ENCODE results near the gene OR3A3.
"Not testable (repeated sequence)": the region's sequence is repeated elsewhere in the genome, so short reads cannot be mapped to it uniquely, and the experiment has no call there.

Gene OR3A3

DNA sequence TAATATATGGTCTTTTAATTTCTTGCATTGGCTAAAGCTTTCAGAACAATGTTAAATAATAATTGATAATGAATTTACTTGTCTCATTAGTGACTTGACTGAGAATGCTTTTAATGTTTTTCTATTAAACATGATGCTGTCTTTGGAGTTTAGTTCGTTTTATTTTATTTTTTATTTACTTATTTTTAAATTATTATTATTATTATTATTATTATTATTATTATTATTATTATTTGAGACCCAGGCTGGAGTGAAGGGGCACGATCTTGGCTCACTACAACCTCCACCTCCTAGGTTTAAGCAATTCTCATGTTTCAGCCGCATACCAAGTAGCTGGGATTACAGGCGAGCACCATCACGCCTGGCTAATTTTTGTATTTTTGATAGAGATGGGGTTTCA lies 4.4 kb downstream of the OR3A3 start:
- TF ChIP-seq EZH2phosphoT487 (IDR thresholded peaks at IDR 0.05; ENCODE audit: low read length) = no peak
- no peak for TF ChIP-seq EZH2 (optimal IDR thresholded peaks at IDR 0.05; ENCODE audit: low read depth, low read length)
- TF ChIP-seq CTCF (IDR thresholded peaks at IDR 0.05; ENCODE audit: low read length) = no peak
- Histone ChIP-seq H4K20me1 (ENCODE audit: insufficient read depth, low read length) (no peaks in the 10 kb centered on the region), H2AFZ (ENCODE audit: low read length) (no peak overlapping the region), H3K9me2 (replicated peaks; ENCODE audit: insufficient read depth, low read length) (no peaks in the 10 kb centered on the region), H3K4me1 (ENCODE audit: low read length) (no peaks in the 10 kb centered on the region), H3K4me2 (ENCODE audit: low read depth, low read length) (no peak overlapping the region), H3F3A (ENCODE audit: insufficient read depth, low read length) (no peaks in the 10 kb centered on the region), H3K36me3 (replicated peaks; ENCODE audit: insufficient read depth, low read length) (no peaks in the 10 kb centered on the region), H3K4me3 (ENCODE audit: low read length) (no peak overlapping the region), H3K9ac (ENCODE audit: low read length) (no peak overlapping the region), H3K9me3 (replicated peaks; ENCODE audit: insufficient read depth, low read length) (no peaks in the 10 kb centered on the region), H3K27me3 (replicated peaks; ENCODE audit: insufficient read depth, low read length) (no peaks in the 10 kb centered on the region), H3K27ac (ENCODE audit: low read length) (no peak overlapping the region), H3K79me2 (ENCODE audit: low read length) (no peaks in the 10 kb centered on the region)
- no peak for DNase-seq

DNA sequence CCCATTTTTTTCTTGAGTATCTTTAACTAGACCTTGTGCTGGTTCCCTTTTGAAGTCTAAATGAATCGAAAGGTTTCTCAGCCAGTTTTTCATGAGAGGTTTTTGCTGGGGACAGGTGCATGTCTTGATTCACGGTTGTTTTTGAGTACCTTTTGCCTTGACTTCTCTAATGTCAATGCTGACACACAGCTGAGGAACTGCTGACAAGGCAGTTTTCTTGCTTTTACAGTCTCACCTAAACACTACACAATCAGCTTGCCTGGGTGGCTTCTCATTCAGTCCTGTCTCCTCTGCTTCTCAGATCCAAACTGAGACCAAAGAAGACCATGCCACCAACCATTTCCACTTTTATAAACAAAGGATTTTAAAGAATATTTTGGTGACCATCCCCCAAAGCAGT lies 7.1 kb downstream of the OR3A3 start:
- Histone ChIP-seq H3F3A (ENCODE audit: insufficient read depth, low read length) (no peaks in the 10 kb centered on the region), H3K36me3 (replicated peaks; ENCODE audit: insufficient read depth, low read length) (no peaks in the 10 kb centered on the region), H3K4me1 (ENCODE audit: low read length) (no peaks in the 10 kb centered on the region)

GRCh38 chr17:3433215-3433614 lies 22.0 kb downstream of the OR3A3 start:
- H3F3A ChIP-seq (ENCODE audit: insufficient read depth, low read length); H3K27me3 ChIP-seq (replicated peaks; ENCODE audit: insufficient read depth, low read length); H2AFZ ChIP-seq (ENCODE audit: low read length); H4K20me1 ChIP-seq (ENCODE audit: insufficient read depth, low read length); H3K9me2 ChIP-seq (replicated peaks; ENCODE audit: insufficient read depth, low read length); DNase-seq; H3K4me3 ChIP-seq (ENCODE audit: low read length); H3K9me3 ChIP-seq (replicated peaks; ENCODE audit: insufficient read depth, low read length); H3K36me3 ChIP-seq (replicated peaks; ENCODE audit: insufficient read depth, low read length); H3K9ac ChIP-seq (ENCODE audit: low read length); H3K4me2 ChIP-seq (ENCODE audit: low read depth, low read length); H3K4me1 ChIP-seq (ENCODE audit: low read length); H3K79me2 ChIP-seq (ENCODE audit: low read length); H3K27ac ChIP-seq (ENCODE audit: low read length): not testable (repeated sequence)

More for the DNA sequence above, 7.1 kb downstream of the OR3A3 start:
- Histone ChIP-seq H3K9ac (ENCODE audit: low read length) (no peak overlapping the region), H3K4me3 (ENCODE audit: low read length) (no peak overlapping the region), H3K9me2 (replicated peaks; ENCODE audit: insufficient read depth, low read length) (no peaks in the 10 kb centered on the region), H3K4me2 (ENCODE audit: low read depth, low read length) (no peak overlapping the region), H3K79me2 (ENCODE audit: low read length) (no peaks in the 10 kb centered on the region), H3K27me3 (replicated peaks; ENCODE audit: insufficient read depth, low read length) (no peaks in the 10 kb centered on the region), H4K20me1 (ENCODE audit: insufficient read depth, low read length) (no peaks in the 10 kb centered on the region), H2AFZ (ENCODE audit: low read length) (no peak overlapping the region), H3K9me3 (replicated peaks; ENCODE audit: insufficient read depth, low read length) (no peaks in the 10 kb centered on the region), H3K27ac (ENCODE audit: low read length) (no peak overlapping the region)
- DNase-seq = peak; percentile 17
- TF ChIP-seq CTCF (IDR thresholded peaks at IDR 0.05; ENCODE audit: low read length) = no peak
- no peak for TF ChIP-seq EZH2 (optimal IDR thresholded peaks at IDR 0.05; ENCODE audit: low read depth, low read length)
- no peak for TF ChIP-seq EZH2phosphoT487 (IDR thresholded peaks at IDR 0.05; ENCODE audit: low read length)

DNA sequence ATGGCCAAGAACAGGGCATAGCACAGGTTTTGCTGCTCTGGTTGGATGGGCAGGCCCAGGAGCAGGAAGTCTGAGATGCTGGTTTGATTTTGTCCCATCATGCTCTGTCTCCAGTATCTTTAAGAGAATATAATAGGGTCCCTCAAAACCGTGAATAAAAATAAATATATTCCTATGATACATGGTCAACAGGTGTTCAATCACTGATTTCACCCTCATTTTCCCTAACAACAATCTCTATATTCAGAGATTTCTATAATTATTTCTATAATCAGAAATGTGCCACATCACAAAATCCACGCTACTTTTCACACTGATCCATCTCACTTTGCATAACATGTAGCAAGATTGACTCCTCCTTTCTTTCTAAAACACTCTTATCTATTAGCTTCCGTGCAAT lies 22.6 kb downstream of the OR3A3 start, which contains the start of gene OR1E2:
OR1E2 (minus strand) TSS at position 101 of the 400 bp plus-strand sequence; CDS start at position 101, 0 bp downstream.
- no peak for DNase-seq
- Histone ChIP-seq H3K79me2 (ENCODE audit: low read length) (no peaks in the 10 kb centered on the region), H3F3A (ENCODE audit: insufficient read depth, low read length) (no peaks in the 10 kb centered on the region), H3K4me2 (ENCODE audit: low read depth, low read length) (no peak within 1 kb of the TSS), H3K27ac (ENCODE audit: low read length) (no peak within 1 kb of the TSS), H3K36me3 (replicated peaks; ENCODE audit: insufficient read depth, low read length) (no peaks in the 10 kb centered on the region), H3K4me3 (ENCODE audit: low read length) (no peak within 1 kb of the TSS), H4K20me1 (ENCODE audit: insufficient read depth, low read length) (no peaks in the 10 kb centered on the region), H3K9me2 (replicated peaks; ENCODE audit: insufficient read depth, low read length) (no peaks in the 10 kb centered on the region), H3K27me3 (replicated peaks; ENCODE audit: insufficient read depth, low read length) (no peaks in the 10 kb centered on the region), H3K9me3 (replicated peaks; ENCODE audit: insufficient read depth, low read length) (no peaks in the 10 kb centered on the region), H3K4me1 (ENCODE audit: low read length) (no peaks in the 10 kb centered on the region), H2AFZ (ENCODE audit: low read length) (no peak within 1 kb of the TSS), H3K9ac (ENCODE audit: low read length) (no peak within 1 kb of the TSS)
- TF ChIP-seq EZH2 (optimal IDR thresholded peaks at IDR 0.05; ENCODE audit: low read depth, low read length) (no peak), EZH2phosphoT487 (IDR thresholded peaks at IDR 0.05; ENCODE audit: low read length) (no peak), CTCF (IDR thresholded peaks at IDR 0.05; ENCODE audit: low read length) (no peak)

Measured in MM.1S (cell line).